ENCODE results near the gene ALK.

Gene ALK

DNA sequence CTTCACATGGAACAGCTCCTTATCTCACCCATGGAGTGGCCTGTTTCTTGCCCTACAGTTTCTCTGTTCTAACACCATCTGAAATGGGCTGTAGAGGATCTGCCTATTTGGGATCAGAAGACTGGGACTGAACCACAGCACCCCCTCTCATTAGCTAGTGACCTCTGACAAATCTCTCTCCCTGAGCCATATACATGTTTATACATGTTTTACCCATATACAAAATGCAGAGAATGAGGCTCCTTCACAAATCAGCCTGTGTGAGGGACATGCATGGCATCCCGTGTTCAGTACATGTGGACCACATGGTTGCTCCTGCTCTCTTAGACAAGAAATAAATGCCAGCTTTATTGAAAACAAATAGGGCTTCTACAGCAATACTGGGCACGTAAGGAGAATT, 282.7 kb downstream of the ALK start:
- no peaks in the 10 kb centered on the region for H3K9me2 ChIP-seq (replicated peaks; ENCODE audit: insufficient read depth, low read length)
- no peak overlapping the region for H3K9ac ChIP-seq (ENCODE audit: low read length)
- H3K27me3 ChIP-seq (replicated peaks; ENCODE audit: insufficient read depth, low read length) = no peaks in the 10 kb centered on the region
- no peaks in the 10 kb centered on the region for H3K9me3 ChIP-seq (replicated peaks; ENCODE audit: insufficient read depth, low read length)
- DNase-seq = no peak
- H3K4me2 ChIP-seq (ENCODE audit: low read depth, low read length) = no peak overlapping the region
- no peak overlapping the region for H3K4me3 ChIP-seq (ENCODE audit: low read length)
- H3K4me1 ChIP-seq (ENCODE audit: low read length) = no peaks in the 10 kb centered on the region
- no peaks in the 10 kb centered on the region for H3K79me2 ChIP-seq (ENCODE audit: low read length)
- no peak for TF ChIP-seq EZH2phosphoT487 (IDR thresholded peaks at IDR 0.05; ENCODE audit: low read length)
- TF ChIP-seq EZH2 (optimal IDR thresholded peaks at IDR 0.05; ENCODE audit: low read depth, low read length) = no peak
- no peaks in the 10 kb centered on the region for H4K20me1 ChIP-seq (ENCODE audit: insufficient read depth, low read length)
- no peak overlapping the region for H3K27ac ChIP-seq (ENCODE audit: low read length)
- no peaks in the 10 kb centered on the region for H3K36me3 ChIP-seq (replicated peaks; ENCODE audit: insufficient read depth, low read length)
- H3F3A ChIP-seq (ENCODE audit: insufficient read depth, low read length) = no peaks in the 10 kb centered on the region
- H2AFZ ChIP-seq (ENCODE audit: low read length) = no peak overlapping the region

DNA sequence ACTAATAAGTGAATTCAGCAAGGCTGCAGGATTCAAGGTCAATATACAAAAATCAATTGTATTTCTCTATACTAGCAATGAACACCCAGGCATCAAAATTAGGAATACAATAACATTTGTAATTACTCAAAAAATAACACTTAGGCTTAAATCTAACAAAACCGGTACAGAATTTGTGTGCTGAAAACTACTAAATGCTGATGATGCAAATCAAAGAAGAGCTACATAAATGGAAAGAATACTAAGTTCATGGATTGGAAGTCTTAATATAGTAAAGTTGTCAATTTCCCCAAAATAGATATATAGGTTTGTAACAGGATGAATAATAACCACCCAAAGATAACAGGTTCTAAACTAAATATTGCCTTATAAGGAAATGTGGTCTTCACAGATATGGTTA, 286.5 kb downstream of the ALK start:
- no peak overlapping the region for H3K4me3 ChIP-seq (ENCODE audit: low read length)
- H4K20me1 ChIP-seq (ENCODE audit: insufficient read depth, low read length) = no peaks in the 10 kb centered on the region
- H3K27me3 ChIP-seq (replicated peaks; ENCODE audit: insufficient read depth, low read length) = no peaks in the 10 kb centered on the region
- DNase-seq = no peak
- no peaks in the 10 kb centered on the region for H3K36me3 ChIP-seq (replicated peaks; ENCODE audit: insufficient read depth, low read length)
- H3K9me2 ChIP-seq (replicated peaks; ENCODE audit: insufficient read depth, low read length) = no peaks in the 10 kb centered on the region
- H3K27ac ChIP-seq (ENCODE audit: low read length) = no peak overlapping the region
- H2AFZ ChIP-seq (ENCODE audit: low read length) = no peak overlapping the region
- no peaks in the 10 kb centered on the region for H3K9me3 ChIP-seq (replicated peaks; ENCODE audit: insufficient read depth, low read length)
- no peaks in the 10 kb centered on the region for H3K79me2 ChIP-seq (ENCODE audit: low read length)
- H3K9ac ChIP-seq (ENCODE audit: low read length) = no peak overlapping the region
- TF ChIP-seq, protein P1, sequence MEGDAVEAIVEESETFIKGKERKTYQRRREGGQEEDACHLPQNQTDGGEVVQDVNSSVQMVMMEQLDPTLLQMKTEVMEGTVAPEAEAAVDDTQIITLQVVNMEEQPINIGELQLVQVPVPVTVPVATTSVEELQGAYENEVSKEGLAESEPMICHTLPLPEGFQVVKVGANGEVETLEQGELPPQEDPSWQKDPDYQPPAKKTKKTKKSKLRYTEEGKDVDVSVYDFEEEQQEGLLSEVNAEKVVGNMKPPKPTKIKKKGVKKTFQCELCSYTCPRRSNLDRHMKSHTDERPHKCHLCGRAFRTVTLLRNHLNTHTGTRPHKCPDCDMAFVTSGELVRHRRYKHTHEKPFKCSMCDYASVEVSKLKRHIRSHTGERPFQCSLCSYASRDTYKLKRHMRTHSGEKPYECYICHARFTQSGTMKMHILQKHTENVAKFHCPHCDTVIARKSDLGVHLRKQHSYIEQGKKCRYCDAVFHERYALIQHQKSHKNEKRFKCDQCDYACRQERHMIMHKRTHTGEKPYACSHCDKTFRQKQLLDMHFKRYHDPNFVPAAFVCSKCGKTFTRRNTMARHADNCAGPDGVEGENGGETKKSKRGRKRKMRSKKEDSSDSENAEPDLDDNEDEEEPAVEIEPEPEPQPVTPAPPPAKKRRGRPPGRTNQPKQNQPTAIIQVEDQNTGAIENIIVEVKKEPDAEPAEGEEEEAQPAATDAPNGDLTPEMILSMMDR (IDR thresholded peaks at IDR 0.05; ENCODE audit: low read length) = no peak
- TF ChIP-seq EZH2 (optimal IDR thresholded peaks at IDR 0.05; ENCODE audit: low read depth, low read length) (no peak), EZH2phosphoT487 (IDR thresholded peaks at IDR 0.05; ENCODE audit: low read length) (no peak)
- H3F3A ChIP-seq (ENCODE audit: insufficient read depth, low read length) = no peaks in the 10 kb centered on the region
- no peak overlapping the region for H3K4me2 ChIP-seq (ENCODE audit: low read depth, low read length)
- no peaks in the 10 kb centered on the region for H3K4me1 ChIP-seq (ENCODE audit: low read length)

DNA sequence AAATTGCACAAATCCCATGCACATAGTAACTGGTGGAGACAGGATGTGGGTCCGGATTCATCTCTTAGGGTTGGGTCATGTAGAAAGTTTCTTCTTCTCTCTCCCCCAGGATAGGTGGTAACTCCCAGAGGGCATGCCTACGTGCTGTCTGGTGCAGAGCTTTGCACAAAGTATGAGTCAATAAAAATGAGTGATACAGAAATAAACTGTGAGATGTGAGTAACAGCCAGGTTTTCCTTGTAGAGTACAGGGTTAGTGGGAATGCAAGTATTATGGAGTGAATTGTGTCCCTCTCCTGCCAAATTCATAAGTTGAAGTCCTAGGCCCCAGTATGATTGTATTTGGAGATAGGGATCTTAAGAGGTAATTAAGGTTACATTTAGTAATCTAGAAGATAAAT, 289.4 kb downstream of the ALK start:
- Histone ChIP-seq H3K4me1 (ENCODE audit: low read length) (no peaks in the 10 kb centered on the region), H3K27ac (ENCODE audit: low read length) (no peak overlapping the region), H3K79me2 (ENCODE audit: low read length) (no peaks in the 10 kb centered on the region), H3K36me3 (replicated peaks; ENCODE audit: insufficient read depth, low read length) (no peaks in the 10 kb centered on the region), H3K9ac (ENCODE audit: low read length) (no peak overlapping the region), H3K4me2 (ENCODE audit: low read depth, low read length) (no peak overlapping the region), H3K9me2 (replicated peaks; ENCODE audit: insufficient read depth, low read length) (no peaks in the 10 kb centered on the region), H3K27me3 (replicated peaks; ENCODE audit: insufficient read depth, low read length) (no peaks in the 10 kb centered on the region), H3F3A (ENCODE audit: insufficient read depth, low read length) (no peaks in the 10 kb centered on the region), H3K4me3 (ENCODE audit: low read length) (no peak overlapping the region), H4K20me1 (ENCODE audit: insufficient read depth, low read length) (no peaks in the 10 kb centered on the region), H2AFZ (ENCODE audit: low read length) (no peak overlapping the region), H3K9me3 (replicated peaks; ENCODE audit: insufficient read depth, low read length) (no peaks in the 10 kb centered on the region)
- DNase-seq = no peak
- TF ChIP-seq EZH2 (optimal IDR thresholded peaks at IDR 0.05; ENCODE audit: low read depth, low read length) (no peak), EZH2phosphoT487 (IDR thresholded peaks at IDR 0.05; ENCODE audit: low read length) (no peak)
- TF ChIP-seq, protein P1 (IDR thresholded peaks at IDR 0.05; ENCODE audit: low read length) = no peak

DNA sequence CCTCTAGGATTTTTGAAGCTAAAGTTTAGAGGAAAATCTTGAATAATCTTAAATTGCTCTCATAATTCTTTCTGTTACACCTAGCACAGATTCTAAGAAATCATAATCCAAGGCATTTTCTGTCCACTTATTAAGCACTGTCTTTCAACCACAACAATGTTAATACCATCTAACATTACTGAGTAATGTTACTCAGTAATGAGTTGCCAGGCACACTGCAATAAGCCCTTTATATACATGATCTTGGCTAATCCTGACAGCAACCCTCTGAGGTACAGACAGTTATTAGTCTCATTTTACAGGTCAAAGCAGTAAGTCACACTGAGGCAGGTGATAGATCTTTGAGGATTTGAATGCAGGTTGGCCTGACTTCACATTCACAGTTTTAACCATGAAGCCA, 291.9 kb downstream of the ALK start:
- no peak overlapping the region for H3K4me3 ChIP-seq (ENCODE audit: low read length)
- H4K20me1 ChIP-seq (ENCODE audit: insufficient read depth, low read length) = no peaks in the 10 kb centered on the region
- no peak overlapping the region for H3K9ac ChIP-seq (ENCODE audit: low read length)
- H3K4me1 ChIP-seq (ENCODE audit: low read length) = no peaks in the 10 kb centered on the region
- no peaks in the 10 kb centered on the region for H3K36me3 ChIP-seq (replicated peaks; ENCODE audit: insufficient read depth, low read length)
- H3K27me3 ChIP-seq (replicated peaks; ENCODE audit: insufficient read depth, low read length) = no peaks in the 10 kb centered on the region
- no peaks in the 10 kb centered on the region for H3K79me2 ChIP-seq (ENCODE audit: low read length)
- H3F3A ChIP-seq (ENCODE audit: insufficient read depth, low read length) = no peaks in the 10 kb centered on the region
- H3K27ac ChIP-seq (ENCODE audit: low read length) = no peak overlapping the region
- no peak overlapping the region for H2AFZ ChIP-seq (ENCODE audit: low read length)
- H3K4me2 ChIP-seq (ENCODE audit: low read depth, low read length) = no peak overlapping the region
- no peak for TF ChIP-seq EZH2 (optimal IDR thresholded peaks at IDR 0.05; ENCODE audit: low read depth, low read length)
- TF ChIP-seq, protein P1 (IDR thresholded peaks at IDR 0.05; ENCODE audit: low read length) = no peak
- TF ChIP-seq EZH2phosphoT487 (IDR thresholded peaks at IDR 0.05; ENCODE audit: low read length) = no peak
- DNase-seq = no peak
- no peaks in the 10 kb centered on the region for H3K9me3 ChIP-seq (replicated peaks; ENCODE audit: insufficient read depth, low read length)
- H3K9me2 ChIP-seq (replicated peaks; ENCODE audit: insufficient read depth, low read length) = no peaks in the 10 kb centered on the region
